Spleen (tissue), 7 donors: ENCODE data around the gene ARHGEF12.

ENCODE experiments used
- CTCF ChIP-seq, 11 experiments: fragments of 200-600 bp in 7 of 11; fragments of 450-650 bp in 4 of 11; sonication (generic) in 4 of 11; IDR thresholded peaks in 8 of 11; conservative IDR thresholded peaks in 3 of 11; 1 replicate in 7 of 11; 2 replicates in 4 of 11; pipeline versions ENCODE4 v1.4.0 to v1.8.0; 2016 to 2021; ENCODE audit warnings: antibody characterized with exemption in 11 of 11, inconsistent platforms in 4 of 11, mild to moderate bottlenecking in 1 of 11
- POLR2A ChIP-seq, 3 donors: fragments of 450-650 bp; IDR thresholded peaks; one replicate each; pipeline ENCODE4 v1.5.1; 2017; ENCODE audit warnings: antibody characterized with exemption in 3 of 3, mild to moderate bottlenecking in 1 of 3
- POLR2AphosphoS5 ChIP-seq, 3 donors: sonication (generic); formaldehyde crosslinking; IDR thresholded peaks; one replicate each; pipeline ENCODE4 v1.5.1; 2017; ENCODE audit warnings: antibody characterized with exemption in 3 of 3
- donor health status: DM: no; HTN: no; CAD: no; lungs with moderate emphysema.
- donor health status: DM: no; HTN: no; CAD: no.
- donor health status: DM: no; HTN: no; CAD: no.

GRCh38 chr11:120350637-120351036 lies 14.4 kb downstream of the ARHGEF12 start:
- TF ChIP-seq POLR2AphosphoS5 (IDR thresholded peaks at IDR 0.05) = no peak
- no peak for TF ChIP-seq CTCF (IDR thresholded peaks at IDR 0.05 in 8 of 11, conservative IDR thresholded peaks at IDR 0.05 in 3 of 11)
- no peak for TF ChIP-seq POLR2A (IDR thresholded peaks at IDR 0.05)
